Raji (cell line): ENCODE measurements around the gene IQCH.

Source experiments
- POLR2A ChIP-seq: IDR thresholded peaks from 2 replicates; pipeline ENCODE4 v1.6.1; 2011; ENCODE audit warnings: low read depth, low read length, control low read depth; ENCODE audit not compliant: insufficient read depth

IQCH gene

GRCh38 chr15:67321352-67321751 lies 66.8 kb downstream of the IQCH start:
- no peak for TF ChIP-seq POLR2A

GRCh38 chr15:67322481-67322880 lies 67.9 kb downstream of the IQCH start:
- no peak for TF ChIP-seq POLR2A

GRCh38 chr15:67327312-67327711 lies 72.7 kb downstream of the IQCH start:
- TF ChIP-seq POLR2A: no peak

- no peak for TF ChIP-seq POLR2A
Measured at GRCh38 chr15:67327737-67328136, 73.2 kb downstream of the IQCH start.

GRCh38 chr15:67329984-67330733 lies 75.6 kb downstream of the IQCH start:
- no peak for TF ChIP-seq POLR2A

GRCh38 chr15:67331676-67332075 lies 77.1 kb downstream of the IQCH start:
- no peak for TF ChIP-seq POLR2A

- TF ChIP-seq POLR2A: no peak
Measured at GRCh38 chr15:67335026-67335425, 80.4 kb downstream of the IQCH start.

GRCh38 chr15:67335534-67336222 lies 81.1 kb downstream of the IQCH start:
- TF ChIP-seq POLR2A: no peak

- TF ChIP-seq POLR2A: no peak
Measured at GRCh38 chr15:67340630-67341029, 86.0 kb downstream of the IQCH start.

GRCh38 chr15:67341539-67341938 lies 87.0 kb downstream of the IQCH start:
- TF ChIP-seq POLR2A: no peak

- no peak for TF ChIP-seq POLR2A
Measured at GRCh38 chr15:67343206-67343605, 88.6 kb downstream of the IQCH start.

GRCh38 chr15:67349634-67350033 lies 95.0 kb downstream of the IQCH start:
- no peak for TF ChIP-seq POLR2A

GRCh38 chr15:67350042-67350441 lies 95.5 kb downstream of the IQCH start:
- TF ChIP-seq POLR2A: no peak

- TF ChIP-seq POLR2A: no peak
Measured at GRCh38 chr15:67358391-67358790, 103.8 kb downstream of the IQCH start.

GRCh38 chr15:67358812-67359211 lies 104.2 kb downstream of the IQCH start:
- no peak for TF ChIP-seq POLR2A

GRCh38 chr15:67359431-67360079 lies 105.0 kb downstream of the IQCH start:
- TF ChIP-seq POLR2A: no peak
